LNCAP (cell line): ENCODE data around the gene PVALEF.

ENCODE experiments used
- TF ChIP-seq, protein P1 (sequence below): fragments of 450-650 bp; IDR thresholded peaks from 2 replicates; pipeline ENCODE4 v1.5.1; 2017; ENCODE audit warnings: mild to moderate bottlenecking

Gene PVALEF

DNA sequence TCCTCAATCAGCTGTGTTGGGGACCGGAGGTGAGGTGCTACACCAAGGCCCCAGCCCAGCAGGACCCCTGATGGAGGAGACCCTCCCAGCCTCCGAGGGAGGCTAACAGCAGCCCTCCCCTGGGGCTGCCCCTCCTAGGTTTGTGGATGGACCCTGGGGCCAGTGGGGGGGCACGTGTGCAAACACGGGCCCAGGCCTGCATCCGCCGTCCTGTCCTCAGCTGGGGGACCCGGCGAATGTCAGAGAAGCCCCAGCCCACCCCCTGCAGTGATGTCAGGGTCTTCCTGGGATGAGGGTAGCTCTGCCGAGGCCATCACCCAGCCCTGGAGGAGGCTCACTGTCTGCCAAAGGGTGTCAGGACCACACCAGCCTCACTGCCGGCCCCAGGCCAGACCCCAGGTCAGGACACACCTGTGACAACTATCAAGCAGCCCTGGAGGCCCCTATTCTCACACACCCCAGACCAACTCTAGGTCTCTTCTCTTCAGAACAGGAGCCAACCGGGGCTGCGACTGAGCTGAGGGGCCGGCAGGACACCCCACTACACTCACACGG is 30.7 kb downstream of the PVALEF start:
- TF ChIP-seq, protein P1, sequence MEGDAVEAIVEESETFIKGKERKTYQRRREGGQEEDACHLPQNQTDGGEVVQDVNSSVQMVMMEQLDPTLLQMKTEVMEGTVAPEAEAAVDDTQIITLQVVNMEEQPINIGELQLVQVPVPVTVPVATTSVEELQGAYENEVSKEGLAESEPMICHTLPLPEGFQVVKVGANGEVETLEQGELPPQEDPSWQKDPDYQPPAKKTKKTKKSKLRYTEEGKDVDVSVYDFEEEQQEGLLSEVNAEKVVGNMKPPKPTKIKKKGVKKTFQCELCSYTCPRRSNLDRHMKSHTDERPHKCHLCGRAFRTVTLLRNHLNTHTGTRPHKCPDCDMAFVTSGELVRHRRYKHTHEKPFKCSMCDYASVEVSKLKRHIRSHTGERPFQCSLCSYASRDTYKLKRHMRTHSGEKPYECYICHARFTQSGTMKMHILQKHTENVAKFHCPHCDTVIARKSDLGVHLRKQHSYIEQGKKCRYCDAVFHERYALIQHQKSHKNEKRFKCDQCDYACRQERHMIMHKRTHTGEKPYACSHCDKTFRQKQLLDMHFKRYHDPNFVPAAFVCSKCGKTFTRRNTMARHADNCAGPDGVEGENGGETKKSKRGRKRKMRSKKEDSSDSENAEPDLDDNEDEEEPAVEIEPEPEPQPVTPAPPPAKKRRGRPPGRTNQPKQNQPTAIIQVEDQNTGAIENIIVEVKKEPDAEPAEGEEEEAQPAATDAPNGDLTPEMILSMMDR = no peak

DNA sequence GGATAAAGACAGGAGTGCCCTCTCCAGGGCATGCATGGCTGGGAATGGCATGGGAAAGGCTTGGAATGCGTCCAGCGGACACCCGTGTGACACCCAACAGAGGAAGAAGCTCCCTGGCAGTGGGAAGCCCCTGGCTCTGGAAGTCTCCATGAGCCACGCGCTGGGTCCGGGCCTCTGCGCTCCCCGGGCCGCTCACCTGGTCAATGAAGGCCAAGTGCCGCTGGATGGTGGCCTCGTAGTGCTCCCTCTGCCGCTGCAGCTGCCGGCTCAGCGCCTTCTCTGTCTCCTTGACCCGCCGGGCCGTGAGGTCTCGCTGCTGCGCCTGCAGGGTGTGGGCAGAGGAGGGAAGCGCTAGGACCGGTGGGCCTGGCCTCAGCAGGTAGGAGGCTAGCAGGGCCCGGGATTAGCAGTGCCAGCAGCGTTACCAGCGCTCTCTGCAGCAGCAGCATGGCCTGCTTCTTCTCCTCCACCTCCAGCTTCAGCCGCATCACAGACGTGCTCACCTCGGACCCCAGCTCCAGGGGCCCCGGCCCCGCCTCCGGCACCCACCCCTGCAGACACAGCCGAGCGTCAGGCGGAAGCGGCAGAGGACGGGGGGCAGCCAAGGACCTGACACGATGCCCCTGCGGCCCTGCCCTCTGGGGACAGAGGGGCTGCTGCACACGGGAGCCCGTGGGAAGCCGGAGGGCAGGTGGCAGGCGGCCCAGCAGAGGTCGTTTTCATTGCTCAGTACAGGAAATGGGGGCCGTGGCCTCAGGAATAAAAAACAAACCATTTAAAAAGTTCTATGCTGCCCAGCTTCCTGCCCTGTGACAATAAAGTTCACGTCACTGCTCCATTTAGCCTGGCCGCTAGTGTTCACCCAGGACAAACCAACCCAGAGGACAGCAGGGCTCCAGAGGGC is 31.4 kb downstream of the PVALEF start:
- TF ChIP-seq, protein P1 = no peak

DNA sequence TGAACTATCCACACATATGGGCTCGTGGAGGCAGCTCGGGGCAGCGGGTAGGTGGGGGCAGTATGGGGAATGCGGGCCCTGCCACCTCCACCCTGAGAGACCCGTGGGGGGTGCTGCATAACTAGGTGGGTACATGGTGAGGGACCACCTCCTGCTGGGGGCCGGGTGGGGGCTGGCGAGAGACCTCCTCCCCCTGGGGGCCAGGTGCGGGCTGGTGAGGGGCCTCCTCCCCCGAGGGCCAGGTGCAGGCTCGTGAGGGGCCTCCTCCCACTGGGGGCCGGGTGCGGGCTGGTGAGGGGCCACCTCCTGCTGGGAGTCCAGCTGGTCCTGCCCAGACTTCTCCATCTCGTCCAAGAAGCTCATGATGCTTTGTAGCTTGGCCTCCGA is 32.1 kb downstream of the PVALEF start:
- TF ChIP-seq, protein P1 = no peak

DNA sequence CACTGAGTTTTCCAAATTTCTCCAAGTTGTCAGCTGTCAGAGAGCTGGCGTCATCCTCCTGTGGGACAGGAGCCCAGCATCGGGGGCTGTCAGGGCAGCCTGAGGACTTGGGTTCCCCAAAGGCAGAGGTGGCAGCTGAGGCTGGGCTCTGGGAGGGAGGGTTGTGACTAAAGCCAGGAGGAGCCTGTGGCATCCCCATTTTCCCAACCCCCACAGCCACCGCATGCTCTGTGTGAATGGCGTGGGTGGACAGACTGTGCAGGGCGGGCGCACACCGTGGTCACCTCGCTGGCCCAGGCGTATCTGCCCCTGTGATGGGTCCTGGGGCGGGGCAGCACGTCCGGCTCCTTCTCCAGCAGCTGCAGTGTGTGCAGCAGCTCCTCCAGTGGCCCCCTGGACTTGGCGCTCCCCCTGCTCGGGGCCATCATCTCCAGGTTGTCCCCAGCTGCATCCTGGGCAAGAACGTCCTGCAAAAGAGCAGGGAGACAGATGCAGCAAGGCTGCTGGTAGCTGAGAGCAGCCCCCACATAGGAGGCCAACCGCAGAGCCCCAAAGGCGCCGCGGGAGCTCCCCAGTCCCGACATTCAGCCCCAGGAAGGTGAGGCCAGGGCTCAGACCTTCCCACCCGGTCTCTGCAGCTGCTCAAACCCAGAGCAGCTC is 32.7 kb downstream of the PVALEF start:
- TF ChIP-seq, protein P1 = no peak

DNA sequence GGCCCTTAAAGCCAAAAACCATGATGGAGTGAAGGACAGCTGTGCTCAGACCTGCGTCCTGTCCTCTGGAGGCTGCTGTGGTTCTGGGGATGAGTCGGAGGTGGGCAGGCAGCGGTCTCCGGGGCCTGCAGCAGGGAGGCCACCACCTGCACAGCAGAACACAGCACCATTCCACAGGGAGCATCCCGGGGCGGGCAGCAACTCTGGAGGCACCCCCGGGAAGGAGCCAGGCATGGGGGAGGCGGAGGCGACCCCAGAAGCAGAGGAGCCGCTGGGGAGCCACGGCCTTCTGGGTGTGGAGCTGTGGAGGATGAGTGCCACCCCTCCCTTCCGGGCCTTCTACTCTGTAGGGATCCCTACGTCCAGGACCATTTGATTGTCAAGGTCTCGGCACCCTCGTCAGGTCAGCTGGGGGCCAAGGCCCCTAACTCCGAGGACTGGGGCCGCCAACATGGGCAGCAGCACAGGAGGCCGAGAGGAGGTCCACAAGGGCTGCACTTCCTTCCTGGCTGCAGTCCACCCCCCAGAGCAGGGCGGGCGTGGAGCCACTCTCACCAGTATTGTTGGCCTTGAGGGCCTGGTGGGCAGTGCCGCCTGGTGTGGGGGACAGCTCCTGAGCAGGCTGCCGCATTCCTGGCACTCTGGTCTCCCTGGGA is 33.6 kb downstream of the PVALEF start:
- TF ChIP-seq, protein P1 = no peak

DNA sequence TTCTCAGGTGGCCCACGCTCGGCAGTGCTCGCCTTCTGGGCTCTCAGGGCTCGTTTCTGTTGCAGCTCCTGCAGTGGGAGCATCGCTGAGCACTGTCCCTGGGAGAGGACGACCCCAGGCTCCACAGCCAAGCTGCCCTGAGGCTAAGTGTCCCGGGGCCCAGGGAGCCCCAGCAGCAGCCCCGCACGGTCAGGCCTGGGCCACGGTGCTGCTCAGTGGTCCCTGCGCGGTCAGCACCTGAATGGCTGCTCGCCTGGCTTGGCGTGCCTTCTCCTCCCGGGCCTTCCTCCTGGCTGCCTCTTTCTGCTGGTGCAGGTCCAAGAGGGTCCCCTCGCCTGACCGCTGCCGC is 34.1 kb downstream of the PVALEF start:
- TF ChIP-seq, protein P1 = no peak

DNA sequence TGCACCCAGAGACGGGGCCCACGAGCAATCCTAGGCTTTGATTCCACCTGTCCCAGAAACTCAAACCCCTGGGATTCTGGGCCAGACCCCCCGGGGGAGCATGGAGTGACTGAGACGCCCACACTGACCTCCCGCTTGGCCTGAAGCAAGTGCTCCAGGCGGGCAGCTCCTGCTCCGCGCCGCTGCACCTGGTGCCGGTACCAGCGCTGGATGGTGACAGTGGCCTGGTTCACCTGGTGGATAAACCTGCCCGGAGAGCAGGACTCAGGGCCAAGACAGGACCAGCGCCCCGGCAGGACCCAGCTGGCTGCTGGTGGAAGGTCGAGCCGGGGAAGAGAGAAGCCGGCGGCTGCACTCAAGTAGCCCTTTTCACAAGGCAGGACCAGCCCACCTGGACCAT is 34.9 kb downstream of the PVALEF start:
- TF ChIP-seq, protein P1 = no peak
